ENCODE results near the gene ANKRD13B. TPM values are rescaled to one million over a fixed set of nuclear protein-coding genes. Genes with fewer than 3 reads are reported as not detected.

Gene ANKRD13B
- total RNA-seq, 1 donor from 2014 or later: 123 TPM

DNA sequence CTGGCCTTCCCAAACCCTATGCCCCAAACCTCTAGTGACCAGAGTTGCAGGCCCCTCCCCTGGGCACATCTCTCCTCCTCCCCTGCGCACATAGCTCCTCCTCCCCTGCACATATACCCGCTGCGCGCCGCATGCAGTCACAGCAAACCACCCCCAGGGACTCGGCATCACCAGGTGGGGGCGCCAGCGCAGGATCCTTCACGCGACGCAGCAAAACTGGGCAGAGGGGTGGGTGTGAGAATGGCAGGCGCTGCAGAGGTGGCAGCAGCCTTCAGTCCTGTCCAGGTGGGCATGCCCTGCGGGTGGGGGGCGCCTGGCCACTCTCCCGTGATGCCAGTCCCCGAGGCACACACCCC is 24.2 kb downstream of the ANKRD13B start:
- DNase-seq: peak; percentile 78
- TF ChIP-seq, protein P1, sequence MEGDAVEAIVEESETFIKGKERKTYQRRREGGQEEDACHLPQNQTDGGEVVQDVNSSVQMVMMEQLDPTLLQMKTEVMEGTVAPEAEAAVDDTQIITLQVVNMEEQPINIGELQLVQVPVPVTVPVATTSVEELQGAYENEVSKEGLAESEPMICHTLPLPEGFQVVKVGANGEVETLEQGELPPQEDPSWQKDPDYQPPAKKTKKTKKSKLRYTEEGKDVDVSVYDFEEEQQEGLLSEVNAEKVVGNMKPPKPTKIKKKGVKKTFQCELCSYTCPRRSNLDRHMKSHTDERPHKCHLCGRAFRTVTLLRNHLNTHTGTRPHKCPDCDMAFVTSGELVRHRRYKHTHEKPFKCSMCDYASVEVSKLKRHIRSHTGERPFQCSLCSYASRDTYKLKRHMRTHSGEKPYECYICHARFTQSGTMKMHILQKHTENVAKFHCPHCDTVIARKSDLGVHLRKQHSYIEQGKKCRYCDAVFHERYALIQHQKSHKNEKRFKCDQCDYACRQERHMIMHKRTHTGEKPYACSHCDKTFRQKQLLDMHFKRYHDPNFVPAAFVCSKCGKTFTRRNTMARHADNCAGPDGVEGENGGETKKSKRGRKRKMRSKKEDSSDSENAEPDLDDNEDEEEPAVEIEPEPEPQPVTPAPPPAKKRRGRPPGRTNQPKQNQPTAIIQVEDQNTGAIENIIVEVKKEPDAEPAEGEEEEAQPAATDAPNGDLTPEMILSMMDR (IDR thresholded peaks at IDR 0.05; ENCODE audit: partially characterized antibody, unreplicated experiment): peak; percentile 29
- Mint-ChIP-seq H3K27me3 (ENCODE audit: unreplicated experiment) (peaks cover 21% of the 10 kb centered on the region), H3K9me3 (ENCODE audit: unreplicated experiment) (peaks cover 5% of the 10 kb centered on the region), H3K27ac (ENCODE audit: unreplicated experiment) (no peak overlapping the region), H3K4me1 (ENCODE audit: low read depth, unreplicated experiment) (peaks cover 6% of the 10 kb centered on the region), H3K4me3 (ENCODE audit: unreplicated experiment) (peak overlapping the region; percentile 65), H3K36me3 (ENCODE audit: unreplicated experiment) (no peaks in the 10 kb centered on the region)

DNA sequence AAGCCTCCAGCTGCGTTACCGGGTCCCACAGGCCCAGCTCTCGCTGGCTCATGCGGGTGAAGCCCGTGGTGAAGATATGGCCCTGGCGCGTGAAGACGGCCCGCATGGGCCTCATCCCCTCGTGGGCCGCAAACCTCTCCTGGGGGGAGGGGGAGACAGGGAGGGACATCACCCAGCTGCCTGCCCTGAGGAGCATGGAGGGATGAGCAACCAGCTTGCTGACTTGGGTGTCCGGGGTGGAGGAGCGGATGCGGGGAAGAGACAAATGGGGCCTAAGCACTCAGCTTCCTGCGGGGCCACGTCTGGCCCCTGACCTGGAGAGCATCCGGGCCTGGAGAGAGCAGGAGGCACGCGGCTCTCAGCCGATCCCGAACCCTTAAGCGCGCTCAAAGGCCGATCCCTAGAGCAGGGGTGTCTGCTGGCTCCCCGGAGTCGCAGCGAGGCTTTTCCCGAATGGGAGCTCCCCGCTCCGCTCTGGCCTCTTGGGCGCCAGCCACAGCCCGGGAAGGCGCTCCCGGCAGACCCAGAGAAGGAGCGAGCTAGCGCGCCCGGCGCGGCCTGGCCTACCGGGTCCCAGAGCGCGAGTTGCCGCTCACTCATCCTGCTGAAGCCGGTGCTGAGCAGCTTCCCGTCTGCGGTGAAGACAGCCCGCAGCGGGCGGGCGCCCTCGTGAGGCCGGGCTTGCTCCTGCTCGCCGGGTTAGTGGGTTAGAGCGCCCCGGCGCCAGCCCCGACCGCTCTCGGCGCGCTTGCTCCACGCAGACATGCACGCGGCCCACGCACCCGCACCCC is 24.7 kb downstream of the ANKRD13B start:
- DNase-seq: peak; percentile 74
- H3K4me3 Mint-ChIP-seq (ENCODE audit: unreplicated experiment): no peak overlapping the region
- peaks cover 21% of the 10 kb centered on the region for H3K27me3 Mint-ChIP-seq (ENCODE audit: unreplicated experiment)
- H3K36me3 Mint-ChIP-seq (ENCODE audit: unreplicated experiment): no peaks in the 10 kb centered on the region
- H3K4me1 Mint-ChIP-seq (ENCODE audit: low read depth, unreplicated experiment): peaks cover 6% of the 10 kb centered on the region
- peaks cover 5% of the 10 kb centered on the region for H3K9me3 Mint-ChIP-seq (ENCODE audit: unreplicated experiment)
- TF ChIP-seq, protein P1 (IDR thresholded peaks at IDR 0.05; ENCODE audit: partially characterized antibody, unreplicated experiment): peak; percentile 23
- no peak overlapping the region for H3K27ac Mint-ChIP-seq (ENCODE audit: unreplicated experiment)

DNA sequence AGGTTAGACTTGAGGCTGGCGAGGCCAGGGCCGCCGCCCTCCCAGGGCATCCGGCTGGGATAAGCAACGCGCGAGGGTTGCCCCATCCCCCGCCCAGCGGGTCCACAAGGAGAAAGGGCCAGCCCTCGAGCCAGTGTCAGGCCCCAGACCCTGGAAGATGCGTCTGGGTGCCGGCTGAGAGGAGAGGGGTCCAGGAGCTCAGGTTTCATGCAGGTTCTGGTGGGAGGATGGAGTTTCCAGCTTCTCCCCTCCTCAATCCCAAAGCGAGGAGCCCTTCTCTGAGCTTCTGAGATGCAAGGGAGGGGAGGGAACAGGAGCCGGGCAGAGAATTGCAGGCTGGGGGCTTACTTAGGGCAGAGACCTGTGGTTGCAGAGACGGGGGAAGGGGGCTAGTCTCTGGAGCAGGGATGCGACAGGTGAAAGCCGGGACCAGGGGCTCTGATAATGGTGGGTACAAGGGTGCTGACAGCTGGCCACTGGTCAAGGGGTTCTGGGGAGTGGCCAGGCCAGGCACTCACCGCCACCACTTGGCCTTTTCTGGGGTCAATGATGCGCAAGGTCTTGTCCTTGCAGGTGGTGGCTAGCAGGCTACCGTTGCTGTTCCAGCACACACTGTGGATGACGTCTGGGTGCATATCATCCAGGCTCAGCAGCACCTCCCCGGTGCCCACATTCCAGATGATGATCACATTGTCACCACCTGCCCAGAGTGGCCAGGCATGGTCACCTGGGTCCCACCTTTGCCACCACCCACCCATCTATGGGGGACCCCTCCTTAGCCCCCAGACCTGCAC is 25.5 kb downstream of the ANKRD13B start:
- H3K4me3 Mint-ChIP-seq (ENCODE audit: unreplicated experiment): no peak overlapping the region
- H3K4me1 Mint-ChIP-seq (ENCODE audit: low read depth, unreplicated experiment): peaks cover 6% of the 10 kb centered on the region
- no peak for DNase-seq
- H3K27ac Mint-ChIP-seq (ENCODE audit: unreplicated experiment): no peak overlapping the region
- peaks cover 5% of the 10 kb centered on the region for H3K9me3 Mint-ChIP-seq (ENCODE audit: unreplicated experiment)
- TF ChIP-seq, protein P1 (IDR thresholded peaks at IDR 0.05; ENCODE audit: partially characterized antibody, unreplicated experiment): peak; percentile 4
- no peaks in the 10 kb centered on the region for H3K36me3 Mint-ChIP-seq (ENCODE audit: unreplicated experiment)
- peaks cover 22% of the 10 kb centered on the region for H3K27me3 Mint-ChIP-seq (ENCODE audit: unreplicated experiment)

DNA sequence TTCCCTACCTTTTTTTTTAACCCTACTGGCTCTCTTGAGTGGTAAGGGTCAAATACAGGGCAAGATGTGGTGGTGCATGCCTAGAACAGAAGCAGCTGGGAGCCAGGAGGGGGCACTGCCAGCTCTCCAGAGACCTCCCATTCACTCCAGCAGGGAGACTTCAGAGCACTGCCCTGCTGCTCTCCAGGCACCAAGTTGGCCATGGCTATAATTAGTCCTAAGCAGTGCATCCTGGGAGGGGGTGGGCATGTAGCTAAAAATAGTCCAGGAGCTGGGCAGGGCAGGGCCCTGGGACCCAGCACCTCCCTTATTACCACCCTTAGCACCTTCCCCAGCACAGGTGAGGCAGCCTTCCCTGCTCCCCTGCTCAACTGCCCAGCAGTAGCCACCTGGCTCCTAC is 26.3 kb downstream of the ANKRD13B start:
- Mint-ChIP-seq H3K4me3 (ENCODE audit: unreplicated experiment) (no peak overlapping the region), H3K4me1 (ENCODE audit: low read depth, unreplicated experiment) (peaks cover 4% of the 10 kb centered on the region)
- no peak for DNase-seq

More for the DNA sequence above, 26.3 kb downstream of the ANKRD13B start:
- Mint-ChIP-seq H3K27ac (ENCODE audit: unreplicated experiment) (no peak overlapping the region), H3K36me3 (ENCODE audit: unreplicated experiment) (no peaks in the 10 kb centered on the region), H3K27me3 (ENCODE audit: unreplicated experiment) (peaks cover 24% of the 10 kb centered on the region), H3K9me3 (ENCODE audit: unreplicated experiment) (peaks cover 5% of the 10 kb centered on the region)
- TF ChIP-seq, protein P1 (IDR thresholded peaks at IDR 0.05; ENCODE audit: partially characterized antibody, unreplicated experiment): no peak
